ENCODE data around the gene LRP1-AS. TPM values are rescaled to one million over a fixed set of nuclear protein-coding genes. Genes with fewer than 3 reads are reported as not detected.
A peak's percentile ranks its signal among the peaks of the same experiment; 100 is the strongest.
"Not testable (repeated sequence)": the region's sequence is repeated elsewhere in the genome, so short reads cannot be mapped to it uniquely, and the experiment has no call there.

Gene LRP1-AS
- polyA plus RNA-seq, 10 donors, result 0.47 to 1.1 (median 0.92) TPM; not detected in 1

GRCh38 chr12:57120718-57121117 is 26.7 kb downstream of the LRP1-AS start:
- DNase-seq, result not testable (repeated sequence)

DNA sequence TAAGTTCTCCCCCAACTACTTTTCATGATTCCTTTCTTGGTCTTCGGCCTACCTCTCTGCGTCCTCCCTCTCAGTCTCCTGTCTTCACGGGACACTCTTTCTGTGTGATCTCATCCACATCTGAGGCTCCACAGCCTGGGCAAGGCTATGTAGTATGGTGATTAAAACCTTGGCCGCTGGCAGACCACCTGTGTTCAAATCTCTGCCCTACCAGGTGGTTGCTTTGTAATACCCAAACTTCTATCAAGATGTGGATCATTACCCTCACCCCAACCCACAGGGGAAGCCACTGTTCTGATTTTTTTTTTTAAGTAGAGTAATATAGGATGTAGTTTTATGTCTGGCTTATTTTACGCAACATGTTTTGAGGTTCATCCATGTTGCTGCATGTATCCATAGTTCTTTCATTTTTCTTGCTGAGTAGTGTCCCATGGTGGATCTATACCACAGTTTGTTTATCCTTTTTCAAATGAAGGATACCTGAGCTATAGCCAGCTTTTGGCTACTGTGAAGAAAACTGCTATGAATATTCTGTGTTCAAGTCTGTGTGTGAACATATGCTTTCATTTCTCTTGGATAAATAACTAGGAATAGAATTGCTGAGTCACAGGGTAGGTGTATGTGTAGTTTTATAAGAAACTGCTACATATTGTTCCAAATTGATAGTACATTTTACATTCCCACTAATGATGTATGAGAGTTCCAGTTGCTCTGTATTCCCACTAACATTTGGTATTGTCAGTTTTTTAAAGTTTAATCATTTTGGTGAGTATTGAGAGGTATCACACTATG is 27.9 kb downstream of the LRP1-AS start:
- DNase-seq, result no peak

DNA sequence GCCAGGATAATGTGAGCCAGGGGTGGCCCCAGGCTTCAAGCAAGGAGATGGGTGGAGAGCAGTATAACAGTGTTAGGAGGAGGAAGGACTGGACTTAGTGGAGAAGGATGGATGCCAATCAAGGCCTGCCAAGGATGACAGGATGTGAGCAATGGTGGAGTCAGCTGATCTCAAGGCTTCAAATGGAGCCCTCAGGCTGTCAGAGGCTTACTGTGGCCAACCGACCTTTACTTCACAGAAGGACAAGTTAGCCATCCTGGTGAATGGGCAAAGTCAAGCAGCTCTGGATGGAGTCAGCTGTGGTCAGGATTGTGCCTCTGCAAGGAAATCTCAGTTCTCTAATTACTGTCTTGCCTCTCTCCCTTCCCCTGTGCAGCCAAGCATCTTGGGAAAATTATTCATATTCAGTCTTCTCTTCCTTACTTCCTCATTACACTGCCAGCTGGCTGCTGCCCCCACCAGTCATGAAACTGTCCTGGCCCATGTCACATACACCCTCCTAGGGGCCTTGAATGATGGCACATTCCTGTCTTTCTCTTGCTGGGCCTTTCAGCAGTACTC is 28.6 kb downstream of the LRP1-AS start:
- peak in 1 of 3 donors; percentile 37 for DNase-seq

- no peak for DNase-seq
These were observed 30.7 kb downstream of the LRP1-AS start for GRCh38 chr12:57116580-57117281.

DNA sequence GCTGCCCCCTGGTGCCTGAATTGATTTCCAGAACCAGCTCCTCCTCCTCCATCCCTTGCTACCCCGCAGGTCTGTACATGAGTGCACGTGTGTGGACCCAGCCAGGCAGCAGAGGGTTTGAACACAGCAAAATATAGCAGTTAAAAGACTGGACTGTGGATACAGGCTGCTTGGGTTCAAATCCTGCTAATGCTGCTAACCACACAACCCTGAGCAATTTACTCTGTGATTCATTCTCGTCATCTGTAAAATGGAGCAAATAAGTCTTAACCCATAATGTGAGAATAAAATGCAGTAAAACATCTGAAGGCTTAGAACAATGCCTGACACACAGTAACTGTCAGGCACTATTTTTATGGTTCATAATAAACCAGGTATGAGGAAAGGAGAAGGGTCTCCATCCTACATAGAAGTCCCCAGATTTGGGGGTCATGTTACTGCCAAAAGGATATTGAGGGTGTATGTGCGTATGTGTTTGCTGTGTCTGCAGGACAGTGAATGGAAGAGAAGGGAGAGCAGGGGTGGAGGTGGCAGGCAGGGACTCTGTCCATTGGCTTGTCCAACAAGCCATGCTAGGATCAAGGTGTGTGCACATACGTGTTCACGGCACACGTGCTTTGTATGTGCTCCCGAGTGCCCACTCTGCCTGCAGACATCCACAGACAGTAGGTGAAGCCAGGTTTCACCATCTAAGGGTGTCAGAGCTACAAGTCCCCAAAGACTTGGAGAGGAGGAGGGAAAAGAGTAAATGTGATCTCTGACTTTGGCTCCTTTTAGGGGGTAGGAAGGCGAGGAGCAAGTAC is 34.7 kb downstream of the LRP1-AS start:
- DNase-seq, result no peak

- peak; percentile 83 to 94 (median 84) for DNase-seq
These were observed 36.2 kb downstream of the LRP1-AS start, which contains the start of gene STAT6 for GRCh38 chr12:57111031-57111734. Gene STAT6 (minus strand): TSS chr12:57111362. CDS start chr12:57108278, 3,084 bp downstream.

GRCh38 chr12:57110104-57111030 is 37.1 kb downstream of the LRP1-AS start:
- peak in 1 of 3 donors; percentile 78 for DNase-seq

- no peak for DNase-seq
These were observed 38.0 kb downstream of the LRP1-AS start for GRCh38 chr12:57109207-57110103.

- no peak for DNase-seq
These were observed 39.8 kb downstream of the LRP1-AS start for GRCh38 chr12:57107456-57108155.

GRCh38 chr12:57106021-57106708 is 41.3 kb downstream of the LRP1-AS start:
- DNase-seq, result no peak

- no peak for DNase-seq
These were observed 42.2 kb downstream of the LRP1-AS start for GRCh38 chr12:57105011-57105753.

DNA sequence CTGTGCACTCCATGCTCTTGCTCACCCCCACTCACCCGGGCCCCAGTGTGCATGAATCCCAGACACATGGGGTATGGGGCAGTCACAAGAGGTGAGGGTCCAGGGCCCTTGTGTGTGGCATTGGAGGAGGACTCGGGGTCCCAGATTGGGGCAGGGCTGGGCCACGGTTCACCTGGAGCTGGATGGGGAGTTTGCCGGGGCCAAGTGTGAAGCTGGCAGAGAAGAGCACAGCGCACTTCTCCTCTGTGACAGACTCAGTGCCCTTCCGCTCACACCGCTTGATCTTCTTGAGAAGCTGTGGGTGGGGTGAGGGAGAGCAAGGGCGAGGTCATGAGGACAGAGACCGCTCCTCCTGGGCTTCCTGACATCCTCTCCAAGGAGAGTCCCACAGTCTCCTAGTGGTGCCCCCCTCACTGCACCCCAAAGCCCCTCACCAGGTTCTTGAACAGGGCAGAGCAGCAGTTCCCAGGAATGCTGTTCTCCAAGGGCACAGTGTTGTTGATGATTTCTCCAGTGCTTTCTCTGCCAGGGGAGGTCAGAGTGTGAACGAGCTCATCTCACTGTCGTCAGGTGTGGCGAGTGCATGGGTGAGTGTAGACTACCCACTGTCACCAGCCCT is 43.0 kb downstream of the LRP1-AS start:
- no peak for DNase-seq

- no peak for DNase-seq
These were observed 43.6 kb downstream of the LRP1-AS start for GRCh38 chr12:57103856-57104255.

GRCh38 chr12:57101892-57102695 is 45.3 kb downstream of the LRP1-AS start:
- DNase-seq, result no peak

DNA sequence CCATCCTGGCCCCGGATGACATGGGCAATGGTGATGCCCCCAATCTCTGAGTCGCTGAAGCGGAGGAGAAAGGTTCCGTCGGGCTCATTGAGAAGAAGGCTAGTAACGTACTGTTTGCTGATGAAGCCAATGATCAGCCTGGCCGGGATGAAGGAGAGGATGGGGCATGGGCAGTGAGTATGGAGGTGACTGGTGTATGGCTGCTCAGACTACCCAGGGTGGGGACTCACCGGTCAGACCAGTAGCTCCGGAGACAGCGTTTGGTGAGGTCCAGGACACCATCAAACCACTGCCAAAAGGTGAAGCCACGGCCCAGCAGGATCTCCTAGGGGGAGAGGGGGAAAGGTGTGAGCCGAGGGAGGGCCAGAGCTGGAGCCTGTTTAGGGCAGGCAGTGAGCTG is 47.7 kb downstream of the LRP1-AS start:
- no peak for DNase-seq
